MM.1S (cell line): ENCODE data around the gene NCOA3.

Experiments used
- CTCF ChIP-seq: fragments of 300-600 bp; sonication (generic); IDR thresholded peaks from 2 replicates; pipeline ENCODE4 v1.5.1; 2016; ENCODE audit warnings: antibody characterized with exemption, low read length, mixed read lengths
- EZH2 ChIP-seq: fragments of 300-600 bp; sonication (generic); optimal IDR thresholded peaks from 2 replicates; pipeline ENCODE3; 2017; ENCODE audit warnings: low read depth, mild to moderate bottlenecking, antibody characterized with exemption, low read length, mixed read lengths
- EZH2phosphoT487 ChIP-seq: fragments of 300-600 bp; sonication (generic); IDR thresholded peaks from 2 replicates; pipeline ENCODE4 v1.6.1; 2018; ENCODE audit warnings: antibody characterized with exemption, low read length

- TF ChIP-seq EZH2 (no peak), CTCF (no peak), EZH2phosphoT487 (no peak)
Observed at GRCh38 chr20:47533518-47534062, 31.9 kb downstream of the NCOA3 start.
